GM12892 (cell line): ENCODE data around the gene HSPA1L.
"Not testable (repeated sequence)": the region's sequence is repeated elsewhere in the genome, so short reads cannot be mapped to it uniquely, and the experiment has no call there.

Experiments used
- POLR2A ChIP-seq: IDR thresholded peaks from 2 replicates; pipeline ENCODE4 v1.6.1; 2011; ENCODE audit warnings: low read depth, low read length, control low read depth
- POLR2AphosphoS5 ChIP-seq: IDR thresholded peaks from 2 replicates; pipeline ENCODE4 v1.6.1; 2011; ENCODE audit warnings: low read depth, low read length, control low read depth

DNA sequence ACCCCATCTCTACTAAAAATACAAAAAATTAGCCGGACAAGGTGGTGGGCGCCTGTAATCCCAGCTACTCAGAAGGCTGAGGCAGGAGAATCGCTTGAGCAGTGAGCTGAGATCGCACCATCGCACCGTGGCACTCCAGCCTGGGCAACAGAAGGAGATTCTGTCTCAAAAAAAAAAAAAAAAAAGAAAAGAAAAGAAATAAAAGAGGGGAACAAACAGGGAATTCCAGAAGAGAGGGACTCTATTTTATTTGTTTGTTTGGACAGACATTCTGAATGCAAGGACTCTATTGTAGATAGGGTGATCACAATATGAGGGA, 21.2 kb downstream of the HSPA1L start:
- not testable (repeated sequence) for TF ChIP-seq POLR2AphosphoS5, POLR2A
